MCF 10A (cell line): Measurements from ENCODE around the gene GPATCH2L. TPM values are rescaled to one million over a fixed set of nuclear protein-coding genes. Genes with fewer than 3 reads are reported as not detected.

Experiments
- BruUV-seq: library from RNA; stranded (reverse); fragments of 400-500 nt; replicated peaks from 2 replicates; lab custom pipeline; 2021; lab: Mats Ljungman, UMichigan
- CTCF ChIA-PET: fragments of 300-600 bp; sonication (Branson Sonifier 250); formaldehyde crosslinking; extraction: SDS; loops from one replicate; lab custom pipeline; 2021; ENCODE audit warnings: antibody characterized with exemption, inconsistent platforms; lab: Yijun Ruan, JAX
- POLR2A ChIA-PET: fragments of 300-600, 350-650 bp; sonication (Branson Sonifier 250); formaldehyde crosslinking; extraction: SDS; loops from one replicate; lab custom pipeline; 2020; ENCODE audit warnings: antibody characterized with exemption, inconsistent platforms; lab: Yijun Ruan, JAX
- DNase-seq: peaks from one replicate; pipeline ENCODE4 v3.0.0-alpha.2; 2018; ENCODE audit not compliant: unreplicated experiment
- H3K27ac Mint-ChIP-seq: one replicate; pipeline ENCODE4 v1.8.0; 2022; ENCODE audit warnings: mild to moderate bottlenecking, low read depth, mixed read lengths; ENCODE audit not compliant: unreplicated experiment
- H3K27me3 Mint-ChIP-seq: one replicate; pipeline ENCODE4 v1.8.0; 2022; ENCODE audit warnings: mixed read lengths; ENCODE audit not compliant: insufficient read depth, unreplicated experiment
- H3K36me3 Mint-ChIP-seq: one replicate; pipeline ENCODE4 v1.8.0; 2022; ENCODE audit warnings: mild to moderate bottlenecking, moderate library complexity, mixed read lengths; ENCODE audit not compliant: insufficient read depth, unreplicated experiment
- H3K4me1 Mint-ChIP-seq: one replicate; pipeline ENCODE4 v1.8.0; 2022; ENCODE audit warnings: mixed read lengths; ENCODE audit not compliant: insufficient read depth, unreplicated experiment
- H3K4me3 Mint-ChIP-seq: one replicate; pipeline ENCODE4 v1.8.0; 2022; ENCODE audit warnings: mild to moderate bottlenecking, moderate library complexity, mixed read lengths; ENCODE audit not compliant: unreplicated experiment
- H3K9me3 Mint-ChIP-seq: one replicate; pipeline ENCODE4 v1.8.0; 2022; ENCODE audit warnings: mixed read lengths; ENCODE audit not compliant: unreplicated experiment
- CTCF ChIP-seq: fragments of 200-600 bp; IDR thresholded peaks from one replicate; pipeline ENCODE4 v1.8.0; 2022; ENCODE audit warnings: antibody characterized with exemption, mild to moderate bottlenecking; ENCODE audit not compliant: unreplicated experiment
- intact Hi-C: fragments of 100-400 bp; cut with micrococcal nuclease; formaldehyde crosslinking; loops from 2 replicates; pipeline ENCODE4 v1.14.1; 2022
- total RNA-seq: library from RNA; stranded (reverse); gene quantifications from 2 replicates; pipeline ENCODE4 v1.2.3, GENCODE V29; 2022

GPATCH2L gene
- total RNA-seq, 1 experiment from 2014 or later, result 57.4 TPM

DNA sequence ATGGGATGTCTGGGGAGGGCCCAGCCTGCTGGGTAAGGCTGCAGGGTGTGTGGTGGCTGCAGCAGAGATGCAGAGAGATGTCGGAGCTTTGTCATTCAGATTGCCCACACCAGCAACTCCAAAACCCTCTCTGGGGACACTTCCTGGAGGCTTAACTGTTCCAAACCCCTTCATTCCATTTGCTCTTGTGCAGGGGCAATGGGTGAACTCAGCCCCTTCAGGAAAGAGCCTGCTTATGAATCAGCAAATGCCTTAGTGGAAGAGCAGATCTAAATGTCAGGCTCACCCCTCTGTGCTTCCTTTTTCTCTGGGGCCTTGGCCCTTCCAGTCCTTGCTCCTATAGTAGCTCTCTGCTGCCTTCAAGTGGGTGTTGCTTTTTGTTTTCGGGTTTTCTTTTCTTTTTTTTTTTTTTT is 36.7 kb upstream of the GPATCH2L start:
- Mint-ChIP-seq H3K4me3 (no peak overlapping the region), H3K9me3 (no peaks in the 10 kb centered on the region), H3K27ac (no peak overlapping the region), H3K36me3 (no peaks in the 10 kb centered on the region), H3K4me1 (no peaks in the 10 kb centered on the region), H3K27me3 (peaks cover 12% of the 10 kb centered on the region)
- intact Hi-C loops, result no loop called here
- POLR2A ChIA-PET, result no interaction called here
- CTCF ChIA-PET, result interaction anchor here (0.7 to 1.3 kb wide), 2 partner anchors 64 to 537 kb away, joined by 3 to 5 read pairs; no protein-coding TSS in a partner anchor
- no peak for DNase-seq
- no peak for TF ChIP-seq CTCF
- no TSS peak for BruUV-seq

GRCh38 chr14:76117789-76118484 is 33.8 kb upstream of the GPATCH2L start:
- H3K36me3 Mint-ChIP-seq, result no peaks in the 10 kb centered on the region
- no peak for TF ChIP-seq CTCF
- intact Hi-C loops, result no loop called here
- peaks cover 12% of the 10 kb centered on the region for H3K27me3 Mint-ChIP-seq
- no peaks in the 10 kb centered on the region for H3K4me1 Mint-ChIP-seq
- DNase-seq, result no peak
- BruUV-seq, result no TSS peak
- H3K4me3 Mint-ChIP-seq, result no peak overlapping the region
- no peaks in the 10 kb centered on the region for H3K9me3 Mint-ChIP-seq
- POLR2A ChIA-PET, result no interaction called here
- CTCF ChIA-PET, result no interaction called here
- no peak overlapping the region for H3K27ac Mint-ChIP-seq

DNA sequence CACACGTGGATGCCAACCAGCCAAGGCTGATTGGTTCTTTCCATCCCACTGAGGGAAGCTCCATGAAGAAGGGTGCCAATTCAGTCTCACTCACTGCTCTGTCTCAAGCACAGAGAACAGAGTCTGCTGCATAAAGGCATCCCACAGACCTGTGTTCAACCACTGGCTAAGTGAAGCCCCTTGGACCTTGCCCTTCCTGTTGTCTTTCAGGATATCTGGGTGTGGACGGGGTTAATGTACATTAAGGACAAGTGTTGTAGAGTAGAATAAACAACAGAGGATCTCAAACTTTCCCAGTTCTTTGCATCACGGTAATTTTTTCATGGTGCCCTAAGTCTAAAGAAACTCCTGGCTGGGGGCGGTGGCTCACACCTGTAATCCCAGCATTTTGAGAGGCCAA is 33.1 kb upstream of the GPATCH2L start:
- BruUV-seq, result no TSS peak
- no peak for TF ChIP-seq CTCF
- ChIA-PET CTCF (no interaction called here), POLR2A (interaction anchor here (0.7 kb wide), 1 partner anchor 332 kb away, joined by 3 read pairs; no protein-coding TSS in a partner anchor)
- Mint-ChIP-seq H3K9me3 (no peaks in the 10 kb centered on the region), H3K4me1 (no peaks in the 10 kb centered on the region), H3K36me3 (no peaks in the 10 kb centered on the region), H3K27me3 (peaks cover 12% of the 10 kb centered on the region), H3K27ac (no peak overlapping the region), H3K4me3 (no peak overlapping the region)
- DNase-seq, result no peak
- intact Hi-C loops, result no loop called here

DNA sequence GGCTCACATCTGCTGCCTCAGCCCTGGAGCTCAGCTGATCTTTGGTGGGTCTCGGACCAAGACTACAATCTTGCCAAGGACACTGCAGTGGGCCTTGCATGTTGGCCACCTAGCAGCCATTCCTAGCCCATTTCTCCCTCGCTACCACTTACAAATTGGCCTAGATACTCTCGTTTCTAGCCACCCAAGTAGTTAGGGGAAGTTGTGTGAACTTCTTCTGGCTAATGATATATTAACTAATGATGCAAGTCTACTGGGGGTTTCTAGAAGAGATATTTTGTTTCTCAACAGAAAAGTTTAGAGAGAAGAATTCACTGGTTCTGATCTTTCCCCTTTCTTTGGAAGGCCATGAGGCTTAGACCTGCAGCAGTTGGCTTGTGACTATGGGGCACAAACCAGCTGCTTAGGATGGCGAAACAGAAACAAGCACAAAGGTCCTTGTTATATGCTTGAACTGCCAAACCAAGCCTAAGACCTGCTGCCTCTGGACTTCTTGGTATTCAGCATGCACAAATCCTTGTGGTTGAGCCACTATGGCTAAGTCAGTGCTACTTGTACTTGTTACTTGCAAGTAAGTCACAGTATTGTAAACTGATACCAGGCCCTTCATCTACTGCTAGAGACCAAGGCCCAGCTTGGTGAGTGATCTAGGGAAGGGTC is 30.5 kb upstream of the GPATCH2L start:
- ChIA-PET CTCF (interaction anchor here (0.6 to 0.9 kb wide), 2 partner anchors 266 to 327 kb away, joined by 3 to 4 read pairs; no protein-coding TSS in a partner anchor), POLR2A (no interaction called here)
- no peaks in the 10 kb centered on the region for H3K9me3 Mint-ChIP-seq
- no peaks in the 10 kb centered on the region for H3K27me3 Mint-ChIP-seq
- H3K4me1 Mint-ChIP-seq, result no peaks in the 10 kb centered on the region
- intact Hi-C loops, result no loop called here
- no TSS peak for BruUV-seq
- H3K36me3 Mint-ChIP-seq, result no peaks in the 10 kb centered on the region
- no peak overlapping the region for H3K4me3 Mint-ChIP-seq
- no peak overlapping the region for H3K27ac Mint-ChIP-seq
- no peak for DNase-seq
- TF ChIP-seq CTCF, result no peak
